ENCODE results near the gene KCNQ1. TPM values are rescaled to one million over a fixed set of nuclear protein-coding genes. Genes with fewer than 3 reads are reported as not detected.

The KCNQ1 gene
- polyA plus RNA-seq, 1 donor from 2014 or later = not detected

DNA sequence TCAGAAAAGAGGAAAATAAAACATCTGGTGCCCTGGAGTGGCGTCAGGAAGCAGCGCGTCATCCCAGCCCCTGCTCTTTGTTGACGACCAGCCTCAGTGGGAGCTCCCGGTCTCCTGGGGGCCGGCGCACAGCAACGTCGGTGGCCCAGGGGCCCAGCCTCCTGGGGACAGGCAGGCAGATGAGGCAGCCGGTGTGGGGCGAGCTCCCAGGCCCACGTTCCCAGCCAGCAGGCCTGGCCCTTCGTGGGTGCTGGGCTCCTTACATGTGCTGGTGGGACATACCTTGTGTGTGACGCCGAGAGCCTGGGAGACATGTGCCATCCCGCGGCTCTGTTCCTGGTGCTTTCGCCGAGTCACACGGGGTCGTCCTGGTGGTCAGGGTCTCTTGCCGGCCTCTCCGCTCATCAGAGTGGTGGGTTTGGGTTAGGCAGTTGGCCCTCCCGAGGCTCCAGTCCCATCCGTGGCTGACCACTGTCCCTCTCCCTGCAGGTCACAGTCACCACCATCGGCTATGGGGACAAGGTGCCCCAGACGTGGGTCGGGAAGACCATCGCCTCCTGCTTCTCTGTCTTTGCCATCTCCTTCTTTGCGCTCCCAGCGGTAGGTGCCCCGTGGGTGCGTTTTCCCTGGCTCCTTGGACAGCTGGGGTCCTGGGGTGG is 138.3 kb downstream of the KCNQ1 start:
- Histone ChIP-seq H3K9me3 (ENCODE audit: low read length) (no peaks in the 10 kb centered on the region), H3K79me2 (replicated peaks; ENCODE audit: insufficient read depth, low read length) (no peaks in the 10 kb centered on the region), H2AFZ (ENCODE audit: low read depth, low read length) (no peak overlapping the region), H3K36me3 (ENCODE audit: insufficient read depth, low read length) (no peaks in the 10 kb centered on the region), H3K4me2 (ENCODE audit: low read length) (no peak overlapping the region), H3K27ac (ENCODE audit: low read length) (no peak overlapping the region), H3K9ac (ENCODE audit: low read length) (no peak overlapping the region), H3F3A (ENCODE audit: insufficient read depth, low read length, poor library complexity, severe bottlenecking) (no peaks in the 10 kb centered on the region), H3K4me3 (ENCODE audit: low read length) (no peak overlapping the region), H4K20me1 (ENCODE audit: insufficient read depth) (no peaks in the 10 kb centered on the region), H3K27me3 (ENCODE audit: insufficient read depth, low read depth, low read length) (no peaks in the 10 kb centered on the region), H3K9me2 (ENCODE audit: insufficient read depth, low read length) (no peaks in the 10 kb centered on the region)
- TF ChIP-seq EZH2 (IDR thresholded peaks at IDR 0.05; ENCODE audit: borderline replicate concordance, insufficient read depth, low read length, poor library complexity, severe bottlenecking) = no peak
- TF ChIP-seq, protein P1, sequence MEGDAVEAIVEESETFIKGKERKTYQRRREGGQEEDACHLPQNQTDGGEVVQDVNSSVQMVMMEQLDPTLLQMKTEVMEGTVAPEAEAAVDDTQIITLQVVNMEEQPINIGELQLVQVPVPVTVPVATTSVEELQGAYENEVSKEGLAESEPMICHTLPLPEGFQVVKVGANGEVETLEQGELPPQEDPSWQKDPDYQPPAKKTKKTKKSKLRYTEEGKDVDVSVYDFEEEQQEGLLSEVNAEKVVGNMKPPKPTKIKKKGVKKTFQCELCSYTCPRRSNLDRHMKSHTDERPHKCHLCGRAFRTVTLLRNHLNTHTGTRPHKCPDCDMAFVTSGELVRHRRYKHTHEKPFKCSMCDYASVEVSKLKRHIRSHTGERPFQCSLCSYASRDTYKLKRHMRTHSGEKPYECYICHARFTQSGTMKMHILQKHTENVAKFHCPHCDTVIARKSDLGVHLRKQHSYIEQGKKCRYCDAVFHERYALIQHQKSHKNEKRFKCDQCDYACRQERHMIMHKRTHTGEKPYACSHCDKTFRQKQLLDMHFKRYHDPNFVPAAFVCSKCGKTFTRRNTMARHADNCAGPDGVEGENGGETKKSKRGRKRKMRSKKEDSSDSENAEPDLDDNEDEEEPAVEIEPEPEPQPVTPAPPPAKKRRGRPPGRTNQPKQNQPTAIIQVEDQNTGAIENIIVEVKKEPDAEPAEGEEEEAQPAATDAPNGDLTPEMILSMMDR (IDR thresholded peaks at IDR 0.05; ENCODE audit: poor library complexity, severe bottlenecking) = no peak
- no peak for TF ChIP-seq POLR2AphosphoS5 (IDR thresholded peaks at IDR 0.05)
- TF ChIP-seq MXI1 (conservative IDR thresholded peaks at IDR 0.05; ENCODE audit: poor library complexity, severe bottlenecking) = no peak
- no peak for TF ChIP-seq TAF1 (IDR thresholded peaks at IDR 0.05; ENCODE audit: low read depth)
- no peak for TF ChIP-seq RAD21 (conservative IDR thresholded peaks at IDR 0.05)
- TF ChIP-seq EP300 (conservative IDR thresholded peaks at IDR 0.05; ENCODE audit: poor library complexity, severe bottlenecking) = no peak
- TF ChIP-seq, protein P2, sequence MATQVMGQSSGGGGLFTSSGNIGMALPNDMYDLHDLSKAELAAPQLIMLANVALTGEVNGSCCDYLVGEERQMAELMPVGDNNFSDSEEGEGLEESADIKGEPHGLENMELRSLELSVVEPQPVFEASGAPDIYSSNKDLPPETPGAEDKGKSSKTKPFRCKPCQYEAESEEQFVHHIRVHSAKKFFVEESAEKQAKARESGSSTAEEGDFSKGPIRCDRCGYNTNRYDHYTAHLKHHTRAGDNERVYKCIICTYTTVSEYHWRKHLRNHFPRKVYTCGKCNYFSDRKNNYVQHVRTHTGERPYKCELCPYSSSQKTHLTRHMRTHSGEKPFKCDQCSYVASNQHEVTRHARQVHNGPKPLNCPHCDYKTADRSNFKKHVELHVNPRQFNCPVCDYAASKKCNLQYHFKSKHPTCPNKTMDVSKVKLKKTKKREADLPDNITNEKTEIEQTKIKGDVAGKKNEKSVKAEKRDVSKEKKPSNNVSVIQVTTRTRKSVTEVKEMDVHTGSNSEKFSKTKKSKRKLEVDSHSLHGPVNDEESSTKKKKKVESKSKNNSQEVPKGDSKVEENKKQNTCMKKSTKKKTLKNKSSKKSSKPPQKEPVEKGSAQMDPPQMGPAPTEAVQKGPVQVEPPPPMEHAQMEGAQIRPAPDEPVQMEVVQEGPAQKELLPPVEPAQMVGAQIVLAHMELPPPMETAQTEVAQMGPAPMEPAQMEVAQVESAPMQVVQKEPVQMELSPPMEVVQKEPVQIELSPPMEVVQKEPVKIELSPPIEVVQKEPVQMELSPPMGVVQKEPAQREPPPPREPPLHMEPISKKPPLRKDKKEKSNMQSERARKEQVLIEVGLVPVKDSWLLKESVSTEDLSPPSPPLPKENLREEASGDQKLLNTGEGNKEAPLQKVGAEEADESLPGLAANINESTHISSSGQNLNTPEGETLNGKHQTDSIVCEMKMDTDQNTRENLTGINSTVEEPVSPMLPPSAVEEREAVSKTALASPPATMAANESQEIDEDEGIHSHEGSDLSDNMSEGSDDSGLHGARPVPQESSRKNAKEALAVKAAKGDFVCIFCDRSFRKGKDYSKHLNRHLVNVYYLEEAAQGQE (IDR thresholded peaks at IDR 0.05; ENCODE audit: borderline replicate concordance) = no peak
- no peak for TF ChIP-seq SMC3 (conservative IDR thresholded peaks at IDR 0.05; ENCODE audit: poor library complexity)

DNA sequence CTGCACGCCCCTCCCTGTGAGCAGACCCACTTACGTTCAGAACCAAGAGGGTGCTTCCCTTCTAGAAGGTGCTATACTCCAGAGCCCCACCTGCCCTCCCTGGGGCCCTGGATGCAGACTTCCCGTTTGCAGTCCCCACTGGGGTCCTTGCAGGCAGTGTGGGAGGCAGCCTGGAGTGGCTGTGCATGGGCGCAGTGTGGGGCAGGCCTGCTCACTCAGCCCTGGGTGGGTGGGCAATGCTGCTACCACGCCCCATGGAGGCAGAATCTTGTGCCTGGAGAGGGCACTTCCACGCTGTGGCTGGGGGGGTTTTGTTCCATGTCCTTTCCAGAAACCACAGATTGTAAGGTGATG is 138.8 kb downstream of the KCNQ1 start:
- Histone ChIP-seq H2AFZ (ENCODE audit: low read depth, low read length) (no peak overlapping the region), H3K27ac (ENCODE audit: low read length) (no peak overlapping the region), H3K4me3 (ENCODE audit: low read length) (no peak overlapping the region), H3K9me2 (ENCODE audit: insufficient read depth, low read length) (no peaks in the 10 kb centered on the region), H3K4me2 (ENCODE audit: low read length) (no peak overlapping the region), H3K27me3 (ENCODE audit: insufficient read depth, low read depth, low read length) (no peaks in the 10 kb centered on the region), H3K9me3 (ENCODE audit: low read length) (no peaks in the 10 kb centered on the region), H3K79me2 (replicated peaks; ENCODE audit: insufficient read depth, low read length) (no peaks in the 10 kb centered on the region), H3F3A (ENCODE audit: insufficient read depth, low read length, poor library complexity, severe bottlenecking) (no peaks in the 10 kb centered on the region), H3K36me3 (ENCODE audit: insufficient read depth, low read length) (no peaks in the 10 kb centered on the region), H3K9ac (ENCODE audit: low read length) (no peak overlapping the region), H4K20me1 (ENCODE audit: insufficient read depth) (no peaks in the 10 kb centered on the region)
- TF ChIP-seq, protein P2 (IDR thresholded peaks at IDR 0.05; ENCODE audit: borderline replicate concordance) = no peak
- TF ChIP-seq SMC3 (conservative IDR thresholded peaks at IDR 0.05; ENCODE audit: poor library complexity) (no peak), RAD21 (conservative IDR thresholded peaks at IDR 0.05) (no peak), TAF1 (IDR thresholded peaks at IDR 0.05; ENCODE audit: low read depth) (no peak), MXI1 (conservative IDR thresholded peaks at IDR 0.05; ENCODE audit: poor library complexity, severe bottlenecking) (no peak), EZH2 (IDR thresholded peaks at IDR 0.05; ENCODE audit: borderline replicate concordance, insufficient read depth, low read length, poor library complexity, severe bottlenecking) (no peak), POLR2AphosphoS5 (IDR thresholded peaks at IDR 0.05) (no peak), EP300 (conservative IDR thresholded peaks at IDR 0.05; ENCODE audit: poor library complexity, severe bottlenecking) (no peak)
- TF ChIP-seq, protein P1 (IDR thresholded peaks at IDR 0.05; ENCODE audit: poor library complexity, severe bottlenecking) = no peak

Measured in neural cell (in vitro differentiated cells).